T follicular helper cell (primary cell): ENCODE measurements around the gene MKS1.

Experiments
- DNase-seq: peaks from one replicate; pipeline ENCODE4 v3.0.0-alpha.2; 2020; ENCODE audit warnings: low read depth

Gene MKS1

DNA sequence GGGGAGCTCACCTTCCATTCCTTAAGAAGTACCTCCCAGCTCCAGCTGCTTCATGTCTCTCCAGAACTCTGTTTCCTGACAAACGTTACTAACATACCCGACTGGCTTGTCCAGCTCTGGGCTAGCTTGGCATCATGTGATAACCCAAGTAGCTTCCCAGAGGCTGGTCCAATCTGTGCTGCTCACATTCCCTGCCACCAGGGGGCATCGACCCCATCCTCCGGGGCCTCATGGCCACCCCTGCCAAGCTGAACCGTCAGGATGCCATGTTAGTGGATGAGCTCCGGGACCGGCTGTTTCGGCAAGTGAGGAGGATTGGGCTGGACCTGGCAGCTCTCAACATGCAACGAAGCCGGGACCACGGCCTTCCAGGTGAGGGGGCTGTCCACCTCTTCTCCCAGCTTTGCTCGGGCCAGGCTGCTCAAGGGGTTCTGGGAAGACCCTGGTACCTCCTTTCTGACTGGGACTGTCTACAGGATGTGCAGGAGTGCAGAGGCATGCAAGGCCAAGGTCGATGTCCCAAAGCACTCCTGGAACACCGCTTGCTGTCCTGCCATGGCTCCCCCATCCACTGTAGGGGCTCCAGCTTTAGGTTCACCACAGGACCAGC, 18.9 kb downstream of the MKS1 start:
- DNase-seq = peak; percentile 33

DNA sequence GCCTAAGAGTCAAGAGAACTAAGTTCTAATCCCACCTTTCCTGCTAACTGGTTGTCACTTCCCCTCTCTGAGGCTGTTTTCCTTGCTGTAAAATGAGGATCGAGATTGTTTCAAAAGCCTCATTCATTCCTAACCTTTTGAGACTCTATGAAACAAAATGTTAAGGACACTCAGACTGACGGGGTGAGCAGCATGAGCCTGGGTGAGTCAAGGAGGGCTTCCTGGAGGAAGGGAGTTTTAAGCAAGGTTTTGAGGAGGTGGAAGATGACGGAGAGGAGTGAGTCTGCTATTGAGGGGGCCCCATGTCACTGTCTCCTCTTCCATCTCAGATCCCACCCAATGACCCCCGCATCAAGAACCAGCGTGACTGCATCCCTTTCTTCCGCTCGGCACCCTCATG, 22.4 kb downstream of the MKS1 start:
- no peak for DNase-seq

DNA sequence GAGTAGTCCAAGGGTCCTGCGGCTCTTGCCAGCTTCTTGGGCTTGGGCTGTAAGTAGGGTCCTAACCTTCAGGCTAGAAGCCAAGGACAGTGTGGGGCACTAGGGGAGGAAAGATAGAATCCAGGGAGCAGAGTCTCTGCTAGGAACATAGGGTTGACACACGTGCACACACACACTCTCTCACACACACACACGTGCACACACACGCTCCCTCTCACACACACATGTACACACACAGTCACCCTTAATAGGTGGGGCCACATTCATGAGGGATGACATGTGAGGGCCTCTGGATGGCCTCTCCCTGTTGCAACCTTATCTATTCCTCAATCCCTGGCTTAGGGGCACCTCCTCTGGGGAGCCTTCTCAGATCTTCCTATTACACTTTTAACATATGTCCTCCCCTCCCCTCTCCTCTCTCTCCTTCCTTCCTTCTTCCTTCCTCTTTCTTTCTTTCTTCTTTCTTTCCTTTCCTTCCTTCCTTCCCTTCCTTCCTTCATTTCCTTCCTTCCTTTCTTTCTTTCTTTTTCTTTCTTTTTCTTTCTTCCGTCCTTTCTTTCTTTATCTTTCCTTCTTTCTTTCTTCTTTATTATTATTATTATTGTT, 23.4 kb downstream of the MKS1 start:
- no peak for DNase-seq

DNA sequence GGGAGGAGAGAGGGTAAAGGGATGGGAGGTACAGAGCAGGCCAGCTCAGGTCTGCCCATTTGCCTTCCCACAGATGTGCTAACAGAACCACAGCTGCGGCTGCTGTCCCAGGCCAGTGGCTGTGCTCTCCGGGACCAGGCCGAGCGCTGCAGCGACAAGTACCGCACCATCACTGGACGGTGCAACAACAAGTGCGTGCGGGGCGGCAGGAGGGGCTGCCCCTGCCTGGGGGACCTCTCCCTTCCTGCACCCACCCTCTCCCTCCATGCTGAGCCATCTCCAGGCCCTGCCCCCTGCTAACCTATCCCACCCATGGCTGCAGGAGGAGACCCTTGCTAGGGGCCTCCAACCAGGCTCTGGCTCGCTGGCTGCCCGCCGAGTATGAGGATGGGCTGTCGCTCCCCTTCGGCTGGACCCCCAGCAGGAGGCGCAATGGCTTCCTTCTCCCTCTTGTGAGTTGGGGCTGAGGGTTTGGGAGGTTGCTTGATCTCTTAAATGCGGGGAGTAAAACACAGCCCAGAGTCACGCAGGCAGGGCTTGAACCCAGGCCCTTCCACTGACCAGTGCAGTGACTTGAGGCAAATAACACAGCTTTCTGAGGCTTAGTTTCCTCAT, 25.3 kb downstream of the MKS1 start:
- DNase-seq = no peak

DNA sequence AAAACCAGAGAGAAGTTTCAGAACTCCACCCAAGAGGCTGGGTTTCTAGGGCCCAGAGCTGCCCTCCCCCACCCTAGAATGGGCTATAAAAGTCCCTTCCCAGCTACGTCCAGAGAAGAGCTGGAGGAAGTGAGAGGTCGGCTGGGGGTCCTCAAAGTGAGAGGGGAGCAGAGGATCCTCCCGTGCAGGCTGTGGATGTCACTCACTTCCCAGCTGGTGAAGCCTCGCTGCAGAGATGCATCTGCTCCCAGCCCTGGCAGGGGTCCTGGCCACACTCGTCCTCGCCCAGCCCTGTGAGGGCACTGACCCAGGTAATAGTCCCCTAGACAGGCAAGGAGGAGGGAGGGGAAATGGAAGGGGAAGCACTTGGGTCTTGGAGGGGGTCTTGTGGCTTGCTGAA, 26.4 kb downstream of the MKS1 start, which contains the start of gene EPX:
Gene EPX (plus strand): TSS at position 115 of the 400 bp plus-strand sequence. CDS start 121 bp downstream, at position 236.
- no peak for DNase-seq

DNA sequence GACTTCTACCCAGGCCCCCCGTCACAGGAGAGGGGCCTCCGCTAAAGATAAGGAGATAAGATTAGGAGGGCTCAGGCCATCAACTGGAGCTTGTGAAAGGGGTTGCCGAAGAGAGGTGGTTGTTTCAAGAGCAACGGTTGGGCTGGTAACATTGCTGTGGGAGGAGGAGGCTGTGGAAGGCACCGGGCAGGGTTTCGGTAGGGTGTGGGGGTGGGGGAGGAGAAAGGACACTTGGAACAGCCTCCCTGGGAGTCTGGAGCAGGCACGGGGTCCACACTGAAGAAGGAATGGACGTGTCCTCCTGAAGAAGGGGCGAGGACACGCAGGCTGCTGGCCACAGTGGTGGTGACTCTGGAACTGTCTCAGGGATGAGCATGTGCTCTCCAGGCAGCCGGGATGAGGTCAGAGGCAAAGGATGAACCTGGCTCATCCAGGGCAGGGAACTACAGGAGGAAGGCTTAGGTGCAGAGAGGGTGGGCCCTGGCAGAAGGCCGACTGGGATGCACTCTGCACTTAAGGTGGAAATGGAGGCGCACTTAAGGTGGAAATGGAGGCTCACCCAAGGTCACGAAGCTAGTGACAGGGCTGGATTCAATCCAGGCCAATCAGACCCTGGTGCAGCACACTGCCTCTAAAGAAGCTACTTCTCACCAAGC, 27.7 kb downstream of the MKS1 start:
- no peak for DNase-seq

DNA sequence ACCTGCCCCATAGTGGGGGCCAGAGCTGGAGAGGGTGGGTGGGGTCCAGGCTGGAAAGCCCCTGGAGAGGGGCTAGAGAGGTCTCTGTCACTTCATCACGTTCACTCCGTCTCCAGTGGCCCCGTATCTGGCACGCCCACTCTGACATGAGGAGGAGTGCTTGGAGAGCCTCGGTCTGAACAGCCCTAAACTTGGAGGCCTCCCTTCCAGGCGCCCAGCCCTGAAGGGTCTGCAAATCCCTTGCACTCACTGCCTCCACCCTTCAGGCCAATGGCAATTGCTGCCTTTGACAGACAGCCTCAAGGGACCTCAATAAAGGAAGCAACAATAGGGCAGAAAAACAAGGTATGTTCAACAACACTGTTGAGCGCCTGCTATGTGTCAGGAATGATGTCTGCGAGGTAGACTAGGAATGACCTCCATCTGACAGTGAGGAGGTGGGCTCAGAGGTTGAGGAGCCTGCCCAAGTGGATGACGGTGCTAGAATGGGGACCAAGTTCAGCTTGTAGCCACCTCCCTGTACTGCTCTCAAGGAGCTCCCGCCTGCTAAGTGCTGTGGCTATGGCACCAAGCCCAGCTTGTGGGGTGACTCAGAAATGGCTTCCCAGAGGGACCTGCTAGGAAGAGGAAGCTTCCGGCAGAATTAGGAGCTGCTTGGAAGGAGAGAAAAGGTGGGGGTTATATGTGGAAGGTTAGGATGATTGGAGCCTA, 29.5 kb downstream of the MKS1 start:
- DNase-seq = no peak

DNA sequence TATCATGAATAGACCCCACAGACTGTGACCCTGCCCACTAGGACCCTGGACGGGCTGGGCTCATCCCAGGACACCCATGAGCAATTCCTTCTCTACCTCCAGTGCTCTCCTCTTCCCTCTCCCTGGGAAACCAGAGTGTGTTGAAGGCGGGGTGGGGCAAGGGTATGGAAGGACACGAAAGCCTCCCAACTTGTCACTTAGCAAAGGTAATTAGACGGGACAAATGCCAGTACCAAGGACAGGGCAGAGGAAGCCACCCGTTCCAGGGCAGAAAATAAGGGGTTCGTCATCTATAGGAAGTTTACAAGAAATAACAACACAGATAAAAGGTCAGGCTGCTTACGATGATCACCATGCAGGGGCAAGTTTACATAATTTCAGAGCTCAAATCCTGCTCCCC, 31.4 kb downstream of the MKS1 start:
- DNase-seq = no peak

DNA sequence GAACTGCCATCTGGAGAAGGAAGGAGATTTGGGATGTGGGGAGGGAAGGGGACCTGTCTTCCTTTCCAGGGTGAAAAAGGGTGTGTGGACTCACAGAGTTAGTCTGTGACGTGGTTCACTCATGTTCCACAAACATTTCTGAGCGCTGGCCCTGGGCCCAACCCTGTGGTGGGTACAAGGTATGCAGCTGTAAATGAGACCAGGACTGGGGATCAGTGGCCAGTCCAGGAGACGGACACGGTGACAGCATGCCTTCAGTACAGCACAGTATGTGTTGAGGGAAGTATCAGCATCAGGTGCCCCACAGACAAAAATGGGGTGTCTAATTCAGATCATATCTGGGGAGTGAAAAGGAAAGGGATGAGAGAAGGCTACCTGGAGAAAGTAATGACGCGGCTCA, 32.0 kb downstream of the MKS1 start:
- no peak for DNase-seq

DNA sequence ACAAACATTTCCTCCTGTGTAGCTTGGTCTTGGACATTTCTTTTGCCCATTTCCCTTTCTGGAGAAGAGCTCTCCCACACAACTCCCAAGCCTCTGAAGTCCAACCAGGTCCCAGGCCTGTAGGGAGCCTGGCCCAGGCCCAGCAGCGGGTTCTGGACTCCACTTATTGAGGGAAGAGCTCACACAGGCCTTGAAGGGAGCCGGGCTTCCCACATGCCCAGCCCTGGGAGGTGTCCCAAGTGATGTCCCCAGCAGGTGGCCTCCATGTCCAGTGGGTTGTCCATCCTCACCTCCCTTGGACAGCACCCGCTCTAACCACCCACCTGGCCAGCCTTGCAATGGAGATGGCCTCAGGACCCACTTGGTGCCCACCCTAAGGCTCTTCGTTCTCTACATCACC, 32.5 kb downstream of the MKS1 start:
- no peak for DNase-seq

DNA sequence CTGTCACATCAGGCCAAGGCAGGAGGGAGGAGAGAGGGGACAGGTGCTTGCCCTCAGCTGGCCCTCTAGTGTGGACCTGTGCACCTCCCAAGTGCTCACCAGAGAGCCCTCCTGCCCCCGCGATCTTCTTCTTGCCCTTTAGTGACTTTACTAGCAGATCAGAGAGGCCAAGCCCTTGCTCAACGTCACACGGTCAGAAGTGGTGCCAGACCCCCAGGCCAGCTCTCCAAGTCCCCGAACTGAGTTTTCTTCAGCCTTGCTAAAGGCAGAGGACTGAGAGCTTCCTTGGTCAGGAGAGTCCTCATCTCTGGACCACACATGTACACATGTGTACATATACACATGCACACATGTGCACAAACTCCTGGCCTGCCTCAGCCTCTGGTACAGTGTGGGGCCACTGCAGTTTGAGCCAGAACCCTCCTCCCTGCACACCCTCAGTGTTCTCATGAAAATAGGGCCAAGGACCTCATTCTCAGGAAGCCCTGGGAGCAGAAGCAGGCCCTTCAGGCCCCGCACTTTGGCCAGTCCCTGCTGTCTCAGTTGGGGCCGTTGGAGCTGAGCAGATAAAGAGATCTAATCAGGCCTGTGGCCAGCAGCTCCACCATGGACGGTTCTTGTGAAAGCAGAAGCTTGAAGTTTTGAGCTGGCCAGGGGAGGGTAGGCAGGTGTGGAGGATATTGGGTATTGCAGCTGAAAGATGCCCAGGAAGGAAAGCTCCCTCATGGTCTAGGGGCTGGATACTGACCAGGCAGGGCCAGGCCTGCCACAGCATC, 33.9 kb downstream of the MKS1 start:
- no peak for DNase-seq

DNA sequence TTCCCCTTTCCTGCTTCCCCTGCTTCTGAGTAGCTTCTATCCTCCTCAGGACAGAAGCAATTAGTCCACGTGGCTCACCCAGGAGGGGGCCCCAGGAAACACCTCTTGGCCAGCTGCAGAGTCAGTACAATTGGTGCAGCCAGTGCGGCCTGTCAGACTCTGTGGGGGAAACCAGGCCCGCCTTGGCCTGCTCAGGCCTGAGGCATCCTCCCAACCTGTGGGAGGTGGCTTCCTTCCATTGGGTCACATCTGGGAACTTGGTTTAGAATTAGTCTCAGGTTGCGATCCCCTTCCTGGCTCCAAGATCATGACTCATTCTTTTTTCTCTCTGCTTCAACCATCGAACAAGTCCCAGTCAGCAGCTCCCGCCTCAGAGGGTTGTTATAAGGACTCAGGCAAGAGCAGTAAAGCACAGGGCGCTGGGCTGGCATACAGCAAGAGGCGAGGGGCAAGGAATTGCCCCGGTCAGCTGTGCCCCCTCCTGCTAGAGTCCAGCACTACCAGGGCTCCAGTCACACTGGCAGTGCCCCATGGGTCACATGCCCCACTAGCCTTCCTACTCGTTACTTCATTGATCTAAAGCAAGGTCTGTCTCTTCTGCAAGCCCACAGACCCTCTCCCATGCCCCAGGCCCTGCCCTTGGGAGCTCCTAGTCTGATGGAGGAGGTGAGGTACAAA, 34.6 kb downstream of the MKS1 start:
- no peak for DNase-seq

DNA sequence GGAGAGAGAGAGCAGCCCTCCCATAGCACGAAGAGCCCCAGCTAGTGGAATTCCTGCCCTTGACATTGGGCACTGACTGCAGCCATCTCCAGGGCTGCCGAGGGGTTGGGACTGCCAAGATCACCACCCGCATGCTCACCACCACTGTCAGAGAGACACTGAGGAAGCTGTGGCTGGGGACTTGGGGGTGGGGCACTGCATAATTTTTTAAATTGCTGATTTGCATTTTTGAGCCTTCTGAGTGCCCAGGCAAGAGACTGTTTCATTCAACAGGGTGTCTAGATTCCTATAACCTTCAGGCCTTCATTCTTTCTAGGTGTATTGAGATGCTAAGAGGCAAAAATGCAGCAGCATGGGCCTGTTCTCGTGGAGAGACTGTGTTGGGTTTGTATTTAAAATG, 35.5 kb downstream of the MKS1 start:
- no peak for DNase-seq

DNA sequence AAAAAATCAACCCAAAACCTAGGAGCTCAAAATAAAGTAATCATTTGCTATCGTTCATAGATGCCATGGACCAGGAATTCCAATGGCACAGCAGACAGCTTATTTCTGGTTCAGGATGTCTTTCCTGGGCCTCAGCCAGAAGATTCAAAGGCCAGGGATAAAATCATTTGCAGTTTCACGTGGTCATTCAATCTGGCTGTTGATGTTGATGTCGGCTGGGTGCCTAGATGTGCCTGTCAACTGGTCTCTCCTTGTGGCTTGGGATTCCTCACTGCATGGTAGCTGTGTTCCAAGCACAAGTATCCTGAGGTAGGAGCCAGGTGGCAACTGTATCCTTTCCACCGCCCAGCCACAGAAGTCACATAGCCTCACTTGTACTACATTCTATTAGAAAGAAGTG, 37.3 kb downstream of the MKS1 start:
- no peak for DNase-seq

DNA sequence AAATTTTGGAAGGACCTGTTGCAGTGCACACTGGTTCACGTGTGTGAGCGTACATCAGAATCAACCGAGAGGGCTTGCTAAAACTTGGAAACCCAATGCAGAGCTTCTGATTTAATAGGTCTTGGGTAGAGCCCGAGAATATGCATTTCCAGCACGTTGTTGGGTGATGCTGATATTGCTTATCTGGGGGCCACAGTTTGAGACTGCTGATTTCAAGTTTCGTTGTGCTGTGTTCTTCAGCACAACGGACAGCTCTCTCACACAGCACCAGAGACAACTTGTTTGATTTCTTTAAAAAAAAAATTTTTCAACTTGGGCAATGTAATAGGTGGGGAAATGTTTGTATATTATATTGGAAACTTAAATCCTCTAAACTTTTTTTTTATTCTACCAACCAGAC, 42.9 kb downstream of the MKS1 start:
- DNase-seq = no peak

DNA sequence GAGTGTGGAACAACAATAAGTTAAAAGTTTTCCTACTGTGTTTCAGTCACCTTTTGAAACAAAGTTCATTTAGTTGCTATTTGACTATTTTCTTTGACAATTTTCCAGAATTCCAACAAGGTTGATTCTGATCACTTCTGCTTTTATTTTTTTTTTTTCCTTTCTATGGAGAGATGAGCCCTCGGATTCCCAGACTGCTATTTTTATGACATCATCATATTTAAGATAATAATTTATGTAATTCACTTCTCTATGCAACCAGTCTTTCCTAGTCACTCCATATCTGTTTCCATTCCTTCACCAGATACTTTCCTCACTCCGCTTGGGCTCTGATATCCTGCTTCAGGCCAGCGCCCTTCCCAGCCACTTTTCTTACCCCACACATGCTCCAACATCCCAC, 44.2 kb downstream of the MKS1 start:
- no peak for DNase-seq

DNA sequence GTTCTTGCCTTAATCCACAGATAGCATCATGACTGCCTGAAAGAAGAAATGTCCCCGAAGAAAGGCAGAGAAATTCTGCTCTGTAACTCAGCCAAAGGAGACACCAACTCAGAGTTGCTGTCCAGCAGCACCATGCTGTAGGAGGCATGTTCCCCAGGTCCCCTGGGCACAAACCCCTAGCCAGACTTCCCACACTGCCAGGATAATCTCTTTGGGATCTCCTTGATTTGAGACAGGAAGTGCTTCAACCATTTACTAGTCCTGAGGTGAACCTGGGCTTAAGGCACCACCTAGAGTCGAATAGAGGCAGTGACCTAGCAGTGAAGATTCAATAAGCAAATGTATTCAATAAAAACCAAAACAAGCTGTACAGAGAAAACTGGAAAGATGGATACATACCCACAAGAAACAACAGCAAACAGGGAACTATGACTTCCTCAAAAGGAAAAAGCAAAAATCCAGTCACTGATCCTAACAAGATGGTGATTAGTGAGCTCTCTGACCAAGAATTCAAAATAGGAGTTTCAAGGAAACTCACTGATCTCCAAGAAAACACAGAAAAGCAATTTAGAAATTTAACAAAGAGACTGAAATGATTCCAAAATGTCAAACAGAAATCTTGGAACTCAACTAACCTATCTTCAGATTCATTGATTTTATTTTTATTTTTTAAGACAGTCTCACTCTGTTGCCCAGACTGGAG, 46.5 kb downstream of the MKS1 start:
- DNase-seq = peak; percentile 28

DNA sequence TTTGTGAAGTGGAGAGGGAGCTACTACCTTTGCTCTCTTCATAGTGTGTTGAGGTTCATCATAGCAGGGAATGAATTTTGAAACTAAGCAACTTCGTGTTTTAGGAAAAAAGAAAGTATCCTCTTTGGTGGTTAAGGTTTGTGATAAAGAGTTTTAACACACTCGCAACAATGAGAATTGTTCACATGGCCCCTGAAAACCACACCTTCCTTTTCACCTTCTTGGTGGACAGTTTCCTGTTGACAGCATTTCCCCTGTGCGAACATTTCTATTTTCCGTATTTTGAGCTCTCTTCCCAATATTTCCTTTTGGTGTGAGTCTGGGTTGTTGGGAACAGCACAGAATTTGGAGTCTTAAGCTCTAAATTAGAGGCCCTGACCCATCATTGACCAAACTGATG, 48.4 kb downstream of the MKS1 start:
- DNase-seq = no peak

DNA sequence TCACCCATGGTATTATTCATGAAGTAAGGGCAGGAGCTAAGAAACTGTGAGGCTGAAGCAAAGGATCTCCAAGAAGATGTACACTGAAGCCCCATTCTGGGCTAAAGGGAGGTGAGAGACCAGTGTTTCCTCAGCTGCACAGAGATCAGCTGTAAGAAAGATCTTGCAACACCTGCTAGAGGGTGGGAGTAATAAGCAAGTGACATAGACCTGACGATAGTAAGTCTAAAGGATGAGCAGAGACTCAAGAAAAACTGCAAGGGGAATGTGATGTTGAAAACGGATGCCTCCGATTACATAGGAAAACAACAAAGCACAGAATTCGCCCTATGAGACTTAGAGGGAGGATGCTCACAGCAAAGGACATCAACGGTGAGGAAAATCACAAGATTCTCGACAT, 52.4 kb downstream of the MKS1 start, which contains the start of gene OR4D2:
Gene OR4D2 (plus strand): TSS at position 301 of the 400 bp plus-strand sequence. CDS start 2,674 bp downstream, outside the sequence.
- DNase-seq = no peak

DNA sequence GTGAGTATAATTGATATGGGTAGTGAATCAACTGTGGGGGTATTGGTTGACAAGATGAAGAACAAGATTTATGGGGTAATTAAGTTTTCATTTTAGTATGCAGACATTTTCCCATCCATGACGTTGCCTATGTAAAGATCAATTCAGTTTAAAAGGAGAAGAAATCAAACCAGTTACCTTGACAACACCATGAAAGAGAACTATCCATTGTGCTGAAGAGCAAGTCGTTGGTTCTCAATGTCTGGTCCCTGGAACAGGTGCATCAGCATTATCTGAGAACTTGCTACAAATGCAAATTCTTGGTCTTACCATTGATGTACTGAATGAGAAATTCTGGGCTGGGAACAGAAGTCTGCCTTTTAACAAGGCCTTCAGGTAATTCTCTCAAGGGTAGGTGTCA, 53.1 kb downstream of the MKS1 start:
- no peak for DNase-seq
